RWPE2 (cell line): ENCODE measurements around the gene SAP30L.

Experiments
- ATAC-seq: fragments of 200-7000 bp; cut with Tn5 transposase; 3 replicates; pipeline ENCODE4 v1.9.1; 2021; ENCODE audit warnings: low read depth
- DNase-seq: peaks from one replicate; pipeline ENCODE4 v3.0.0-alpha.2; 2020; ENCODE audit warnings: low spot score
- H3K27ac ChIP-seq: fragments of 450-650 bp; 2 replicates; pipeline ENCODE4 v1.5.1; 2017; ENCODE audit warnings: mild to moderate bottlenecking; ENCODE audit not compliant: poor library complexity, severe bottlenecking
- H3K27me3 ChIP-seq: fragments of 250-450 bp; sonication (Bioruptor Pico); 2 replicates; pipeline ENCODE4 v1.5.1; 2021; ENCODE audit warnings: mild to moderate bottlenecking, moderate library complexity; ENCODE audit not compliant: insufficient read depth, poor library complexity, severe bottlenecking
- H3K36me3 ChIP-seq: fragments of 250-450 bp; sonication (Bioruptor Pico); 2 replicates; pipeline ENCODE4 v1.5.1; 2020; ENCODE audit warnings: low read depth, mild to moderate bottlenecking, moderate library complexity
- H3K4me1 ChIP-seq: fragments of 250-450 bp; sonication (Bioruptor Pico); 2 replicates; pipeline ENCODE4 v1.5.1; 2021; ENCODE audit warnings: mild to moderate bottlenecking, moderate library complexity; ENCODE audit not compliant: insufficient read depth, poor library complexity, severe bottlenecking
- H3K4me3 ChIP-seq: fragments of 250-450 bp; sonication (Bioruptor Pico); 2 replicates; pipeline ENCODE4 v1.5.1; 2021; ENCODE audit warnings: mild to moderate bottlenecking, moderate library complexity; ENCODE audit not compliant: severe bottlenecking
- H3K9me3 ChIP-seq: fragments of 250-450 bp; sonication (Bioruptor Pico); 2 replicates; pipeline ENCODE4 v1.5.1; 2021; ENCODE audit warnings: mild to moderate bottlenecking, moderate library complexity; ENCODE audit not compliant: severe bottlenecking
- TF ChIP-seq, protein P1 (sequence below): fragments of 450-650 bp; IDR thresholded peaks from one replicate; pipeline ENCODE4 v1.5.1; 2017; ENCODE audit warnings: mild to moderate bottlenecking, moderate library complexity; ENCODE audit not compliant: poor library complexity, severe bottlenecking

The SAP30L gene

DNA sequence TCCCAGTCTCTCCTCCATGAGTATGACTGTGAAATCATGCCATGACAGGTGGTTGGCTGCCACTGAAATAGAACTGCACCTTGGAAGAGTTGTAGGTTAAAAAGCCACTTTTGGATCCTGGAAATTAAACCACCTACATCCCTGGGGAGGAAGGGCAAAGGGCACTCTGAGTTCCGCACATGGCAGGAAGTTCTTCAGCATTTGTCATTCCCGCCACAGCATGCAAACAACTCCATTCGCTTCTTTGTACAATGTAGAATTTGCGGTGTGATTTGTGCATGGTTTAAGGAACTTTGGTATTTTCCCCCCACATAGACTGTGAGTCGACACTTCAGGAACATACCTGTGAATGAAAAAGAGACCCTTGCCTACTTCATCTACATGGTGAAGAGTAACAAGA is 9.8 kb downstream of the SAP30L start:
- DNase-seq (no peak), ATAC-seq (no peak)
- Histone ChIP-seq H3K9me3 (no peaks in the 10 kb centered on the region), H3K4me3 (no peak overlapping the region), H3K4me1 (no peaks in the 10 kb centered on the region), H3K27me3 (no peaks in the 10 kb centered on the region), H3K36me3 (peaks cover 52% of the 10 kb centered on the region), H3K27ac (no peak overlapping the region)
- TF ChIP-seq, protein P1, sequence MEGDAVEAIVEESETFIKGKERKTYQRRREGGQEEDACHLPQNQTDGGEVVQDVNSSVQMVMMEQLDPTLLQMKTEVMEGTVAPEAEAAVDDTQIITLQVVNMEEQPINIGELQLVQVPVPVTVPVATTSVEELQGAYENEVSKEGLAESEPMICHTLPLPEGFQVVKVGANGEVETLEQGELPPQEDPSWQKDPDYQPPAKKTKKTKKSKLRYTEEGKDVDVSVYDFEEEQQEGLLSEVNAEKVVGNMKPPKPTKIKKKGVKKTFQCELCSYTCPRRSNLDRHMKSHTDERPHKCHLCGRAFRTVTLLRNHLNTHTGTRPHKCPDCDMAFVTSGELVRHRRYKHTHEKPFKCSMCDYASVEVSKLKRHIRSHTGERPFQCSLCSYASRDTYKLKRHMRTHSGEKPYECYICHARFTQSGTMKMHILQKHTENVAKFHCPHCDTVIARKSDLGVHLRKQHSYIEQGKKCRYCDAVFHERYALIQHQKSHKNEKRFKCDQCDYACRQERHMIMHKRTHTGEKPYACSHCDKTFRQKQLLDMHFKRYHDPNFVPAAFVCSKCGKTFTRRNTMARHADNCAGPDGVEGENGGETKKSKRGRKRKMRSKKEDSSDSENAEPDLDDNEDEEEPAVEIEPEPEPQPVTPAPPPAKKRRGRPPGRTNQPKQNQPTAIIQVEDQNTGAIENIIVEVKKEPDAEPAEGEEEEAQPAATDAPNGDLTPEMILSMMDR, result no peak

DNA sequence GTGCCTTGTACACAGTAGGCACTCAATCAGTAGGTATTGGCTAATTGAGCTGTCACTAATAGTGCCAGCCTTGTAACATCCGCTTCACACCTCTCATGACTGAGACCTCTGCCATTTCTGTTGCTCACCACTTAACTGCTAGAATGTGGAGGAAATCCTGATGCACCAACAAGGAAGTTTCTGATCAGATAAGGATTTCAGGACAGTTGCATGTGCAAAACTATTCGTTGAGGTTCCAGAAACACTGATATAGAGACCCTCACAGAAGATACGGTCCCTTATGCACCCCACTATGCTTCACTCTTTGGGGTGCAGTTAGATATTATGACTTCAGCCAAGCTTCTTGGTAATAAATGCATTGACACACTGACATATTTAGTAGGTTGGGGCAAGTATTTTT is 10.7 kb downstream of the SAP30L start:
- Histone ChIP-seq H3K36me3 (peaks cover 46% of the 10 kb centered on the region), H3K4me1 (no peaks in the 10 kb centered on the region), H3K4me3 (no peak overlapping the region), H3K27ac (no peak overlapping the region), H3K9me3 (no peaks in the 10 kb centered on the region), H3K27me3 (no peaks in the 10 kb centered on the region)
- TF ChIP-seq, protein P1, result no peak
- no peak for DNase-seq
- no peak for ATAC-seq

DNA sequence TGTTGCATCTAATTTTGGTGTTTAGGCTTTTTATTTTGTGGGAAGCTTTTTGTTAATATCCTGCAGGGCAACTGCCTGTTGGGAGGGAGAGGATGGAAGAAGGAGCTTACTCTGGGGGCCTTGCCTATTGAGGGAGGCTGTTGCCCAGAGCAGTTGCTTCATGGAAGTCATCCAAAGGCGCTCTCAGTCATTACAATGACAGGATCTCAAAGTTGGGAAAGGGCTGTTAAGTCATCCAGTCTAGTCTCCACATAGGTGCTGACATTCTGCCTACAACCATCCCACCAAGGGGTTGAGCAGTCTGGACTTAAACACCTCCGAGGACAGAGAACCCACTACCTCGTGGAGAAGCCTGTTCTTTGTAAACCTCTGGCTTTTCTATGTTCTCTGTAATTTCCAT is 13.2 kb downstream of the SAP30L start:
- ATAC-seq (no peak), DNase-seq (no peak)
- Histone ChIP-seq H3K27me3 (no peaks in the 10 kb centered on the region), H3K27ac (no peak overlapping the region), H3K9me3 (no peaks in the 10 kb centered on the region), H3K4me1 (no peaks in the 10 kb centered on the region), H3K4me3 (no peak overlapping the region), H3K36me3 (peaks cover 33% of the 10 kb centered on the region)
- TF ChIP-seq, protein P1, result no peak

DNA sequence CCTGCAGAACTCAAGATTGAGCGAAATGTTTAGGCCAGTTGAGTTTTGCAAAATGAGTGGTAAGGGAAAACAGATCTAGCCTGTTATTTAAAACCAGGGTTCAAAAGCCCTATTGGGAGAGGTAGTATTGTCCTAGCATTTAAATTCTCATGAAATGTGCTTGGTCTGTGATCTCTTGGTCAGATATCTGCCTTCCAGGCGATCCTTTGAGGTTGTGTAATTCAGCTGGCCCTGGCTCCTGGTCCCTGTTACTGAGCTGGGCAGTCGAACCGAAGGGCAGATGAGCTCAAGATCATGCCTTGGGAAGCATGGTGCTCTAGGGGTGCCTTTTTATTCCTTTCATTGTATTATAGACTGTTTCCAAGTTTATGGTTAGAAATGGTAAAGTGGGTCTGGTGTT is 14.4 kb downstream of the SAP30L start:
- H3K27me3 ChIP-seq, result no peaks in the 10 kb centered on the region
- H3K4me3 ChIP-seq, result no peak overlapping the region
- H3K9me3 ChIP-seq, result no peaks in the 10 kb centered on the region
- H3K4me1 ChIP-seq, result no peaks in the 10 kb centered on the region
- no peak for DNase-seq
- peaks cover 23% of the 10 kb centered on the region for H3K36me3 ChIP-seq
- H3K27ac ChIP-seq, result no peak overlapping the region
- TF ChIP-seq, protein P1, result no peak
- ATAC-seq, result no peak

DNA sequence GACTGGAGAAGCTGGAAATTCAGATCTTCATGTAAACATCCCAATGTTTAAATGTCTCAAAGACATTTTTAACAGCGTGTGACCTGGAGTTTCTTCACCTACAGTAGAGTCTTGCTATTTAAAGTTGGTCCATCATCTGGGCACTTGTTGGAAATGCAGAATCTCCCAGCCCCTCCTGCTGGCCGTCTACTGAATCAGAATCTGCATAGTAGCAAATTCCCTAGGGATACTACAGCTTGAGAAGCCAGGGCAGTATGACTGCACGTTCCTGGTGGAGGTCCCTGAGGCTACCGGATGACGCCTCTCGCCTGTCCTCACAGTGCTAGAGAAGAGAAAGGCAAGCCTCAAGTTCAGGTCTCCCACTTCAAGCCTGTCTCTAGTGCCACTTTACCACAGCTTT is 15.7 kb downstream of the SAP30L start:
- Histone ChIP-seq H3K27me3 (no peaks in the 10 kb centered on the region), H3K27ac (no peak overlapping the region), H3K4me3 (no peak overlapping the region), H3K9me3 (no peaks in the 10 kb centered on the region), H3K36me3 (peaks cover 9% of the 10 kb centered on the region), H3K4me1 (no peaks in the 10 kb centered on the region)
- ATAC-seq (peak; percentile 35; the same call in 1 of the 3 replicates), DNase-seq (no peak)
- TF ChIP-seq, protein P1, result peak; percentile 28
